GM18507 (cell line): ENCODE results near the gene RABGAP1.
"Not testable (repeated sequence)": the region's sequence is repeated elsewhere in the genome, so short reads cannot be mapped to it uniquely, and the experiment has no call there.

Experiments used
- DNase-seq: peaks from one replicate; pipeline ENCODE4 v3.0.0; 2011; ENCODE audit warnings: low read depth; ENCODE audit not compliant: insufficient read length; ENCODE audit errors: extremely low spot score
- FAIRE-seq: peaks from 2 replicates; lab custom pipeline; 2011; peaks lifted over from hg19 to GRCh38; lab: Jason Lieb, UNC

RABGAP1 gene

GRCh38 chr9:122940749-122941581 is at the start of gene RABGAP1:
Gene RABGAP1, plus strand, starts transcription at chr9:122941020. Its CDS starts 16,040 bp downstream, at chr9:122957060.
- FAIRE-seq: peak; percentile 97

GRCh38 chr9:122897969-122898368 is 42.9 kb upstream of the RABGAP1 start:
- no peak for FAIRE-seq

More at GRCh38 chr9:122940749-122941581, at the start of gene RABGAP1:
- peak; percentile 96 for DNase-seq

GRCh38 chr9:122900791-122901190 is 40.0 kb upstream of the RABGAP1 start:
- DNase-seq: no peak
- peak; percentile 67 for FAIRE-seq

More at GRCh38 chr9:122897969-122898368, 42.9 kb upstream of the RABGAP1 start:
- DNase-seq: no peak

- no peak for DNase-seq
- FAIRE-seq: peak; percentile 79
Measured at GRCh38 chr9:122904466-122904822, 36.4 kb upstream of the RABGAP1 start.

GRCh38 chr9:122904823-122905710 is 35.8 kb upstream of the RABGAP1 start, which contains the start of gene RC3H2:
Gene RC3H2, minus strand, starts transcription at chr9:122905359. Its CDS starts 7,850 bp downstream, at chr9:122897509.
- peak; percentile 78 for DNase-seq

GRCh38 chr9:122906122-122906521 is 34.7 kb upstream of the RABGAP1 start:
- FAIRE-seq, DNase-seq: not testable (repeated sequence)

More at GRCh38 chr9:122904823-122905710, 35.8 kb upstream of the RABGAP1 start, which contains the start of gene RC3H2:
- peak; percentile 100 for FAIRE-seq

- DNase-seq: no peak
- no peak for FAIRE-seq
Measured at GRCh38 chr9:122912671-122912963, 28.2 kb upstream of the RABGAP1 start.

GRCh38 chr9:122912964-122913673 is 27.7 kb upstream of the RABGAP1 start, which contains the start of gene ZBTB6:
Gene ZBTB6, minus strand, starts transcription at chr9:122913323. Its CDS starts 1,251 bp downstream, at chr9:122912072.
- FAIRE-seq: peak; percentile 98
- peak; percentile 59 for DNase-seq

GRCh38 chr9:122918310-122918709 is 22.5 kb upstream of the RABGAP1 start:
- DNase-seq (no peak), FAIRE-seq (no peak)

GRCh38 chr9:122922713-122923112 is 18.1 kb upstream of the RABGAP1 start:
- no peak for DNase-seq
- no peak for FAIRE-seq

GRCh38 chr9:122923947-122924346 is 16.9 kb upstream of the RABGAP1 start:
- no peak for DNase-seq
- FAIRE-seq: peak; percentile 44

GRCh38 chr9:122929796-122930354 is 10.9 kb upstream of the RABGAP1 start:
- DNase-seq: no peak
- no peak for FAIRE-seq

- FAIRE-seq (no peak), DNase-seq (no peak)
Measured at GRCh38 chr9:122930541-122931225, 10.1 kb upstream of the RABGAP1 start.

- FAIRE-seq: peak; percentile 96
- DNase-seq: peak; percentile 88
Measured at GRCh38 chr9:122931226-122932121, 9.3 kb upstream of the RABGAP1 start, which contains the start of gene ZBTB26. Gene ZBTB26, minus strand, starts transcription at chr9:122931512. Its CDS starts 11,578 bp downstream, at chr9:122919934.

- no peak for FAIRE-seq
Measured at GRCh38 chr9:122936464-122936863, 4.4 kb upstream of the RABGAP1 start.

GRCh38 chr9:122936883-122937282 is 3.9 kb upstream of the RABGAP1 start:
- FAIRE-seq: no peak
- DNase-seq: no peak

More at GRCh38 chr9:122936464-122936863, 4.4 kb upstream of the RABGAP1 start:
- no peak for DNase-seq

GRCh38 chr9:122939601-122940000 is 1.2 kb upstream of the RABGAP1 start:
- FAIRE-seq (no peak), DNase-seq (no peak)

- no peak for FAIRE-seq
- no peak for DNase-seq
Measured at GRCh38 chr9:122940454-122940748, 419 bp upstream of the RABGAP1 start.
